CD8-positive, alpha-beta memory T cell (primary cell): ENCODE measurements around the gene CD47. TPM values are rescaled to one million over a fixed set of nuclear protein-coding genes. Genes with fewer than 3 reads are reported as not detected.

ENCODE experiments used
- CTCF ChIA-PET: fragments of 350-600 bp; sonication (Branson Sonifier 250); formaldehyde crosslinking; loops from one replicate; lab custom pipeline; 2021; ENCODE audit warnings: antibody characterized with exemption; lab: Charles Lee
- POLR2A ChIA-PET: fragments of 350-600 bp; sonication (Branson Sonifier 250); formaldehyde crosslinking; loops from one replicate; lab custom pipeline; 2021; ENCODE audit warnings: antibody characterized with exemption; lab: Charles Lee
- DNase-seq, 5 donors: peaks; one replicate each; pipeline versions ENCODE4 v3.0.0 to v3.0.0-alpha.2; 2020 to 2022; ENCODE audit warnings: mixed read lengths in 1 of 5
- H3K27ac ChIP-seq: one replicate; pipeline ENCODE4 v1.7.0; 2013; ENCODE audit warnings: low read depth, mild to moderate bottlenecking, low read length, moderate library complexity
- H3K27me3 ChIP-seq: 2 replicates; pipeline ENCODE4 v1.7.0; 2013; ENCODE audit warnings: low read length, mild to moderate bottlenecking; ENCODE audit not compliant: insufficient read depth, poor library complexity, severe bottlenecking
- H3K36me3 ChIP-seq: 2 replicates; pipeline ENCODE4 v1.7.0; 2013; ENCODE audit warnings: mild to moderate bottlenecking, low read length, moderate library complexity; ENCODE audit not compliant: insufficient read depth
- H3K4me1 ChIP-seq: 2 replicates; pipeline ENCODE4 v1.7.0; 2013; ENCODE audit warnings: mild to moderate bottlenecking, low read length, moderate library complexity; ENCODE audit not compliant: insufficient read depth
- H3K4me3 ChIP-seq: 2 replicates; pipeline ENCODE4 v1.7.0; 2013; ENCODE audit warnings: mild to moderate bottlenecking, low read length
- H3K9me3 ChIP-seq: 2 replicates; pipeline ENCODE4 v1.7.0; 2013; ENCODE audit warnings: mild to moderate bottlenecking, low read length
- H3K27ac Mint-ChIP-seq, 8 donors: one replicate each; pipeline ENCODE4 v1.8.0; 2020 to 2021; ENCODE audit warnings: mixed read lengths in 8 of 8, mild to moderate bottlenecking in 6 of 8, inconsistent platforms in 3 of 8, moderate library complexity in 3 of 8
- H3K27me3 Mint-ChIP-seq, 2 donors: one replicate each; pipeline ENCODE4 v1.8.0; 2020 to 2021; ENCODE audit warnings: mixed read lengths in 2 of 2, mild to moderate bottlenecking in 1 of 2, moderate library complexity in 1 of 2
- H3K36me3 Mint-ChIP-seq, 3 donors: one replicate each; pipeline ENCODE4 v1.8.0; 2020 to 2021; ENCODE audit warnings: mixed read lengths in 3 of 3, inconsistent platforms in 1 of 3, mild to moderate bottlenecking in 1 of 3
- H3K4me1 Mint-ChIP-seq, 3 donors: one replicate each; pipeline ENCODE4 v1.8.0; 2020 to 2021; ENCODE audit warnings: mixed read lengths in 3 of 3, inconsistent platforms in 1 of 3, mild to moderate bottlenecking in 1 of 3
- H3K4me3 Mint-ChIP-seq, 7 donors: one replicate each; pipeline ENCODE4 v1.8.0; 2020 to 2021; ENCODE audit warnings: mixed read lengths in 7 of 7, mild to moderate bottlenecking in 6 of 7, moderate library complexity in 4 of 7, inconsistent platforms in 2 of 7
- H3K9me3 Mint-ChIP-seq, 5 donors: one replicate each; pipeline ENCODE4 v1.8.0; 2020 to 2022; ENCODE audit warnings: mixed read lengths in 5 of 5, mild to moderate bottlenecking in 3 of 5, moderate library complexity in 2 of 5, inconsistent platforms in 1 of 5
- polyA plus RNA-seq: library from polyadenylated mRNA; unstranded; fragments of 300-500 nt; fragmentation: Illumina TruSeq; gene quantifications from one replicate; pipeline ENCODE4 v1.2.3, GENCODE V29; 2021
- total RNA-seq, 2 experiments: library from RNA; stranded (reverse); gene quantifications; one replicate each; pipeline ENCODE4 v1.2.3, GENCODE V29; 2021

Gene CD47
- total and polyA plus RNA-seq, 3 experiments from 2014 or later, result 126 to 232 (median 131) TPM

- Histone ChIP-seq H3K27me3 (no peaks in the 10 kb centered on the region), H3K27ac (no peak overlapping the region), H3K36me3 (peaks cover 9% of the 10 kb centered on the region), H3K9me3 (no peaks in the 10 kb centered on the region), H3K4me1 (no peaks in the 10 kb centered on the region), H3K4me3 (no peak overlapping the region)
- Mint-ChIP-seq H3K4me1 (peaks cover 14 to 31% (median 18%) of the 10 kb centered on the region in 3 donors), H3K27ac (peak overlapping the region in 6 of 8 donors; percentile 18 to 82 (median 68)), H3K36me3 (peaks cover 13 to 70% (median 18%) of the 10 kb centered on the region in 3 donors), H3K9me3 (no peaks in the 10 kb centered on the region), H3K27me3 (peaks cover 0 to 1% of the 10 kb centered on the region in 2 donors), H3K4me3 (no peak overlapping the region)
- ChIA-PET CTCF (no interaction called here), POLR2A (no interaction called here)
- DNase-seq, result no peak
Measured at GRCh38 chr3:108035751-108036150, 55.1 kb downstream of the CD47 start.

GRCh38 chr3:108031895-108032294 lies 58.9 kb downstream of the CD47 start:
- H3K27ac ChIP-seq, result no peak overlapping the region
- Mint-ChIP-seq H3K27me3 (peaks cover 0 to 1% of the 10 kb centered on the region in 2 donors), H3K27ac (no peak overlapping the region), H3K9me3 (peaks cover 0 to under 1% (median 0%) of the 10 kb centered on the region in 5 donors), H3K36me3 (peaks cover 26 to 64% (median 34%) of the 10 kb centered on the region in 3 donors), H3K4me1 (peaks cover 15 to 20% (median 18%) of the 10 kb centered on the region in 3 donors), H3K4me3 (no peak overlapping the region)
- H3K27me3 ChIP-seq, result no peaks in the 10 kb centered on the region
- POLR2A ChIA-PET, result no interaction called here
- peaks cover 9% of the 10 kb centered on the region for H3K36me3 ChIP-seq
- H3K9me3 ChIP-seq, result no peaks in the 10 kb centered on the region
- no peak overlapping the region for H3K4me3 ChIP-seq
- CTCF ChIA-PET, result interaction anchor here (0.7 to 1.5 kb wide), 2 partner anchors 12 to 105 kb away, joined by 3 to 5 read pairs; no protein-coding TSS in a partner anchor
- no peak for DNase-seq
- H3K4me1 ChIP-seq, result no peaks in the 10 kb centered on the region

GRCh38 chr3:108030960-108031359 lies 59.9 kb downstream of the CD47 start:
- Histone ChIP-seq H3K27ac (no peak overlapping the region), H3K36me3 (peaks cover 9% of the 10 kb centered on the region), H3K9me3 (no peaks in the 10 kb centered on the region), H3K4me1 (no peaks in the 10 kb centered on the region), H3K27me3 (no peaks in the 10 kb centered on the region), H3K4me3 (no peak overlapping the region)
- POLR2A ChIA-PET, result no interaction called here
- H3K27me3 Mint-ChIP-seq, result peaks cover 0 to 1% of the 10 kb centered on the region in 2 donors
- H3K27ac Mint-ChIP-seq, result peak overlapping the region in 2 of 8 donors; percentile 21 to 29
- CTCF ChIA-PET, result no interaction called here
- peaks cover 0 to 3% (median 0%) of the 10 kb centered on the region in 5 donors for H3K9me3 Mint-ChIP-seq
- peaks cover 28 to 62% (median 36%) of the 10 kb centered on the region in 3 donors for H3K36me3 Mint-ChIP-seq
- no peak for DNase-seq
- H3K4me3 Mint-ChIP-seq, result no peak overlapping the region
- H3K4me1 Mint-ChIP-seq, result peaks cover 11 to 14% (median 12%) of the 10 kb centered on the region in 3 donors

- no peak overlapping the region for H3K27ac ChIP-seq
- H3K27ac Mint-ChIP-seq, result no peak overlapping the region
- H3K9me3 ChIP-seq, result no peaks in the 10 kb centered on the region
- H3K27me3 ChIP-seq, result no peaks in the 10 kb centered on the region
- H3K36me3 ChIP-seq, result peaks cover 9% of the 10 kb centered on the region
- H3K36me3 Mint-ChIP-seq, result peaks cover 33 to 57% (median 36%) of the 10 kb centered on the region in 3 donors
- no peak overlapping the region for H3K4me3 ChIP-seq
- no peak for DNase-seq
- H3K27me3 Mint-ChIP-seq, result peaks cover 0 to 1% of the 10 kb centered on the region in 2 donors
- POLR2A ChIA-PET, result no interaction called here
- H3K4me1 ChIP-seq, result no peaks in the 10 kb centered on the region
- CTCF ChIA-PET, result no interaction called here
- no peak overlapping the region for H3K4me3 Mint-ChIP-seq
- H3K9me3 Mint-ChIP-seq, result peaks cover 0 to 3% (median 0%) of the 10 kb centered on the region in 5 donors
- H3K4me1 Mint-ChIP-seq, result peaks cover 5 to 8% (median 5%) of the 10 kb centered on the region in 3 donors
Measured at GRCh38 chr3:108029466-108029865, 61.4 kb downstream of the CD47 start.

DNA sequence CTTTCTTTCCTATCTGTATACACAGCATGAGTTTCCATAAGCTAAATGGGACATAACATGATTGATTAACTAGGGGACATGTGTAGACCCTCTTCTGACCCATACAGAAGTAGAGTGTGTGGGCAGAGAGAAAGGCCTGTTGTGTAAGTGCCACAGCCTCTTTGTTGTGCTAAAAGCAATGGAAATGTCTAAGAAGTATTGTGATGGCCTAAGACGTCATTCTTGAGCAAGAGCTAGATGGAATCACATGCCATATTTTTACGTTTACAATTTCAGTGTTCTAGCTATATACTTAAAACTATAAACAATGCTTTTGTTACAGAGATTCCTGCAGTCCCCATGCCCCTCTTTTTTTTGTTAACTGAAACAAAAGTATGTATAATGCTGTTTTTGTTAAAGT lies 61.9 kb downstream of the CD47 start:
- no peak for DNase-seq
- Histone ChIP-seq H3K4me3 (no peak overlapping the region), H3K4me1 (no peaks in the 10 kb centered on the region), H3K27me3 (no peaks in the 10 kb centered on the region), H3K9me3 (no peaks in the 10 kb centered on the region), H3K27ac (no peak overlapping the region), H3K36me3 (peaks cover 9% of the 10 kb centered on the region)
- Mint-ChIP-seq H3K36me3 (peaks cover 29 to 52% (median 36%) of the 10 kb centered on the region in 3 donors), H3K9me3 (peaks cover 0 to 3% (median 0%) of the 10 kb centered on the region in 5 donors), H3K27ac (no peak overlapping the region), H3K4me3 (no peak overlapping the region), H3K27me3 (peaks cover 0 to 1% of the 10 kb centered on the region in 2 donors), H3K4me1 (peaks cover 5 to 8% (median 8%) of the 10 kb centered on the region in 3 donors)
- CTCF ChIA-PET, result no interaction called here
- POLR2A ChIA-PET, result no interaction called here

DNA sequence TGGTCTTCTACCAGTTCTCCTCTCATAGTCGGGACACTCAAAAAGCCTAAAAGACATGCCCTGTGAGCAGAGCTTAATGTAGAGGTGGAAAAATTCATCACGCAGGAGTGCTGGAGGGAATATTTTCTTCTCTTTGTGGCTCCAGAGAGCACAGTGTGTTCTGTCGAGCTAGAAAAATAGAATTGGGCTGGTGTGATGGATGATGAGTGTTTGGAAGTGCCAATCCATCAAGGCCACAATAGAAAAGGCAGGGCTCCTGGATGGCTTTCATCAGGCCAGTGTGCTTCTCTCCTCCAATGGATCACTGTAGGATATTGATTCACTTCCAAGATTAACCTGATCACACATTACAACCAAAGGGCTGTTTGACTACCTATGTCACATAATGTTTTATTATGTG lies 65.7 kb downstream of the CD47 start:
- peaks cover 8 to 13% (median 8%) of the 10 kb centered on the region in 3 donors for H3K4me1 Mint-ChIP-seq
- POLR2A ChIA-PET, result no interaction called here
- H3K4me3 Mint-ChIP-seq, result no peak overlapping the region
- H3K9me3 Mint-ChIP-seq, result peaks cover 0 to 3% (median 0%) of the 10 kb centered on the region in 5 donors
- H3K27ac ChIP-seq, result no peak overlapping the region
- no peaks in the 10 kb centered on the region for H3K27me3 ChIP-seq
- no peaks in the 10 kb centered on the region for H3K9me3 ChIP-seq
- H3K36me3 ChIP-seq, result no peaks in the 10 kb centered on the region
- DNase-seq, result no peak
- H3K27ac Mint-ChIP-seq, result no peak overlapping the region
- no peaks in the 10 kb centered on the region for H3K27me3 Mint-ChIP-seq
- peaks cover 17 to 23% (median 21%) of the 10 kb centered on the region in 3 donors for H3K36me3 Mint-ChIP-seq
- H3K4me3 ChIP-seq, result no peak overlapping the region
- no peaks in the 10 kb centered on the region for H3K4me1 ChIP-seq
- CTCF ChIA-PET, result interaction anchor here (1.4 kb wide), 1 partner anchor 97 kb away, joined by 7 read pairs; no protein-coding TSS in a partner anchor

- POLR2A ChIA-PET, result no interaction called here
- H3K4me1 ChIP-seq, result no peaks in the 10 kb centered on the region
- no peaks in the 10 kb centered on the region for H3K9me3 ChIP-seq
- no peak overlapping the region for H3K27ac ChIP-seq
- no peak for DNase-seq
- Mint-ChIP-seq H3K27ac (peak overlapping the region in 1 of 8 donors; percentile 47), H3K36me3 (peaks cover 14 to 15% (median 15%) of the 10 kb centered on the region in 3 donors), H3K9me3 (peaks cover 0 to 3% (median 0%) of the 10 kb centered on the region in 5 donors), H3K27me3 (no peaks in the 10 kb centered on the region), H3K4me1 (peaks cover 8 to 13% (median 8%) of the 10 kb centered on the region in 3 donors), H3K4me3 (no peak overlapping the region)
- no peaks in the 10 kb centered on the region for H3K27me3 ChIP-seq
- CTCF ChIA-PET, result interaction anchor here (1.4 kb wide), 1 partner anchor 96 kb away, joined by 7 read pairs; no protein-coding TSS in a partner anchor
- H3K36me3 ChIP-seq, result no peaks in the 10 kb centered on the region
- H3K4me3 ChIP-seq, result no peak overlapping the region
Measured at GRCh38 chr3:108024146-108024850, 66.5 kb downstream of the CD47 start.
